ENCODE data around the gene AADACL4.
"Not testable (repeated sequence)": the region's sequence is repeated elsewhere in the genome, so short reads cannot be mapped to it uniquely, and the experiment has no call there.

AADACL4 gene

GRCh38 chr1:12661606-12662219 lies 17.8 kb downstream of the AADACL4 start:
- DNase-seq (ENCODE audit: low read depth), result no peak
- TF ChIP-seq CTCF (conservative IDR thresholded peaks at IDR 0.05; ENCODE audit: low read length), result no peak
- H3K4me3 ChIP-seq (ENCODE audit: low read length), result no peak overlapping the region

- no peak for TF ChIP-seq CTCF (conservative IDR thresholded peaks at IDR 0.05; ENCODE audit: low read length)
- no peak overlapping the region for H3K4me3 ChIP-seq (ENCODE audit: low read length)
- DNase-seq (ENCODE audit: low read depth), result no peak
These were observed 18.7 kb downstream of the AADACL4 start for GRCh38 chr1:12662556-12662955.

- H3K4me3 ChIP-seq (ENCODE audit: low read length), result no peak overlapping the region
- TF ChIP-seq CTCF (conservative IDR thresholded peaks at IDR 0.05; ENCODE audit: low read length), result no peak
- DNase-seq (ENCODE audit: low read depth), result no peak
These were observed 21.6 kb downstream of the AADACL4 start for GRCh38 chr1:12665511-12665910.

GRCh38 chr1:12666141-12666735 lies 22.4 kb downstream of the AADACL4 start:
- H3K4me3 ChIP-seq (ENCODE audit: low read length), result no peak overlapping the region
- DNase-seq (ENCODE audit: low read depth), result no peak
- no peak for TF ChIP-seq CTCF (conservative IDR thresholded peaks at IDR 0.05; ENCODE audit: low read length)

GRCh38 chr1:12669529-12670068 lies 25.7 kb downstream of the AADACL4 start:
- no peak overlapping the region for H3K4me3 ChIP-seq (ENCODE audit: low read length)
- TF ChIP-seq CTCF (conservative IDR thresholded peaks at IDR 0.05; ENCODE audit: low read length), result no peak
- peak; percentile 16 for DNase-seq (ENCODE audit: low read depth)

- H3K4me3 ChIP-seq (ENCODE audit: low read length), result no peak overlapping the region
- TF ChIP-seq CTCF (conservative IDR thresholded peaks at IDR 0.05; ENCODE audit: low read length), result no peak
- no peak for DNase-seq (ENCODE audit: low read depth)
These were observed 30.5 kb downstream of the AADACL4 start for GRCh38 chr1:12674358-12674757.

- DNase-seq (ENCODE audit: low read depth); H3K4me3 ChIP-seq (ENCODE audit: low read length): not testable (repeated sequence)
These were observed 32.2 kb downstream of the AADACL4 start for GRCh38 chr1:12676122-12676521.
